H1 (cell line): ENCODE results near the gene NDUFB8. TPM values are rescaled to one million over a fixed set of nuclear protein-coding genes. Genes with fewer than 3 reads are reported as not detected.

Experiments
- ATF3 ChIP-seq: IDR thresholded peaks from 2 replicates; pipeline ENCODE4 v1.6.1; 2011; ENCODE audit warnings: low read depth, mild to moderate bottlenecking, low read length; ENCODE audit not compliant: insufficient read depth
- BACH1 ChIP-seq: IDR thresholded peaks from 2 replicates; pipeline ENCODE4 v1.6.1; 2012; ENCODE audit warnings: low read length, improper control_type of control experiment
- BRCA1 ChIP-seq: IDR thresholded peaks from 2 replicates; pipeline ENCODE4 v1.6.1; 2012; ENCODE audit warnings: low read depth, low read length, improper control_type of control experiment
- CBX8 ChIP-seq: fragments of 300-800, 300-1000 bp; sonication (generic); IDR thresholded peaks from 2 replicates; pipeline ENCODE4 v1.7.1; 2016; ENCODE audit warnings: low read depth, low read length, borderline replicate concordance
- CEBPB ChIP-seq: IDR thresholded peaks from 2 replicates; pipeline ENCODE4 v1.6.1; 2012; ENCODE audit warnings: low read depth, low read length
- CHD2 ChIP-seq: IDR thresholded peaks from 2 replicates; pipeline ENCODE4 v1.6.1; 2012; ENCODE audit warnings: low read length, improper control_type of control experiment
- FOSL1 ChIP-seq: IDR thresholded peaks from 2 replicates; pipeline ENCODE4 v1.6.1; 2011; ENCODE audit warnings: mild to moderate bottlenecking, low read depth, low read length, moderate library complexity; ENCODE audit not compliant: insufficient read depth
- MAFK ChIP-seq: IDR thresholded peaks from 2 replicates; pipeline ENCODE4 v1.6.1; 2012; ENCODE audit warnings: low read depth, mild to moderate bottlenecking, improper control_type of control experiment, low read length
- NANOG ChIP-seq: IDR thresholded peaks from 2 replicates; pipeline ENCODE4 v1.6.1; 2011; ENCODE audit warnings: low read length, low read depth, mild to moderate bottlenecking, inconsistent platforms; ENCODE audit not compliant: insufficient read depth, poor library complexity, severe bottlenecking
- NRF1 ChIP-seq: IDR thresholded peaks from 2 replicates; pipeline ENCODE4 v1.6.1; 2011; ENCODE audit warnings: mild to moderate bottlenecking, low read depth, low read length, improper control_type of control experiment
- PHF8 ChIP-seq: fragments of 200-600 bp; sonication (generic); conservative IDR thresholded peaks from 2 replicates; pipeline ENCODE4 v1.7.1; 2012; ENCODE audit warnings: low read depth, mild to moderate bottlenecking, inconsistent platforms, low read length, moderate library complexity
- POLR2A ChIP-seq, 2 experiments: IDR thresholded peaks; 1 replicate in 1 of 2; 2 replicates in 1 of 2; pipeline ENCODE4 v1.6.1; 2011; ENCODE audit warnings: low read depth in 2 of 2, low read length in 2 of 2, mild to moderate bottlenecking in 2 of 2; ENCODE audit errors: control extremely low read depth in 1 of 2
- POU5F1 ChIP-seq: IDR thresholded peaks from 2 replicates; pipeline ENCODE4 v1.6.1; 2011; ENCODE audit warnings: low read depth, mild to moderate bottlenecking, low read length, moderate library complexity
- RAD21 ChIP-seq, 2 experiments: IDR thresholded peaks in 1 of 2; conservative IDR thresholded peaks in 1 of 2; 2 replicates each; pipeline ENCODE4 v1.6.1; 2011; ENCODE audit warnings: low read depth in 2 of 2, low read length in 2 of 2, improper control_type of control experiment in 1 of 2, inconsistent platforms in 1 of 2, mild to moderate bottlenecking in 1 of 2, moderate library complexity in 1 of 2
- SAP30 ChIP-seq: fragments of 300-600 bp; sonication (generic); IDR thresholded peaks from 2 replicates; pipeline ENCODE4 v1.7.1; 2012; ENCODE audit warnings: low read length, moderate library complexity, mild to moderate bottlenecking, inconsistent platforms; ENCODE audit not compliant: insufficient read depth, insufficient replicate concordance
- SIRT6 ChIP-seq: IDR thresholded peaks from one replicate; pipeline ENCODE4 v1.7.1; 2012; ENCODE audit warnings: low read length, inconsistent platforms
- SIX5 ChIP-seq: IDR thresholded peaks from 2 replicates; pipeline ENCODE4 v1.6.1; 2011; ENCODE audit warnings: mild to moderate bottlenecking, low read depth, low read length
- SP2 ChIP-seq: IDR thresholded peaks from 2 replicates; pipeline ENCODE4 v1.6.1; 2012; ENCODE audit warnings: mild to moderate bottlenecking, low read length, inconsistent platforms
- SUZ12 ChIP-seq: fragments of 200-600 bp; sonication (generic); IDR thresholded peaks from 2 replicates; pipeline ENCODE4 v1.6.1; 2012; ENCODE audit warnings: mild to moderate bottlenecking, inconsistent platforms, low read length, moderate library complexity, mixed read lengths
- TAF1 ChIP-seq: IDR thresholded peaks from 2 replicates; pipeline ENCODE4 v1.6.1; 2011; ENCODE audit warnings: mild to moderate bottlenecking, low read depth, low read length
- YY1 ChIP-seq: IDR thresholded peaks from 2 replicates; pipeline ENCODE4 v1.6.1; 2011; ENCODE audit warnings: low read depth, mild to moderate bottlenecking, low read length
- polyA plus RNA-seq, 7 experiments: library from polyadenylated mRNA; depleted of rRNA in 3 of 7; stranded (reverse) in 5 of 7; unstranded in 2 of 7; fragments of >200 nt in 5 of 7; fragments of 200-250 nt in 2 of 7; gene quantifications; 1 replicate in 5 of 7; 2 replicates in 1 of 7; 4 replicates in 1 of 7; pipeline versions ENCODE4 v1.2.1 to v1.2.3, GENCODE V29; 2011 to 2013; ENCODE audit warnings: missing spikeins in 2 of 7, mixed read lengths in 2 of 7
- total RNA-seq: library from RNA; stranded (reverse); fragmentation: NEBNext Ultra II Directional; extraction: Animal tissue kit (Norgen Biotek cat#: 25700); gene quantifications from 2 replicates; pipeline ENCODE4 v1.2.1, GENCODE V29; 2021
- TF ChIP-seq, protein P1 (sequence below): IDR thresholded peaks from 2 replicates; pipeline ENCODE4 v1.6.1; 2012; ENCODE audit warnings: low read length, inconsistent platforms

NDUFB8 gene
- total and polyA plus RNA-seq, 2 of the 8 experiments (the other 6 are each of a cell fraction or from before 2014, with no cell fraction given), result 175 to 455 TPM

DNA sequence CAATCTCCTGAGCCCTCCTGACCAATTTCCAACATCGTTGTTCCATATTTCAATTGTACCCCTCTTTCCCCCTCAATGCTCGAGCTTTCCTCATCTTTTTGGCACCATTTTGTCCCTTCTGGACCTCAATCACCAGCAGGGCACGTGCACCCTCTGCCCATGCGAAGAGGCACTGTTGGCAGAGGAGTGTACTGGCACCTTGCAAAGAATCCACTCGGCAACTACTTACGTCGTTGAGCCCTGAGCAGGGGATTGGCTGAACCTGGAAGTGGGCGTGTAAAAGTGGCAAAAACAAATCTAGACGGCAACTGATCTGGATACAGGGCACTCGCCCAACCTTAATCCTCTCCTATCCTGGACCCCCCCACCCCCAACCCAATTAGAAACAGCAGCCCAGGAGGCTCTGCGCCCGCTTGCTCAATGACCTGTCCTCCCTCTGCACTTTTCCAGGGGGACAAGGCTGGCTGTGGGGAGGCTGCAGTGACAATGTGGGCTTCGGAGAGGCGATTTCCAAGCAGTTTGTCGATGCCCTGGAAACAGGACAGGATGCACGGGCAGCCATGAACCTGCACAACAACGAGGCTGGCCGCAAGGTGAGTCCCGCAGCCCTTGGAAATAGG, 48.1 kb downstream of the NDUFB8 start (continued):
- TF ChIP-seq ATF3 (no peak), RAD21 (IDR thresholded peaks at IDR 0.05 in 1 of 2, conservative IDR thresholded peaks at IDR 0.05 in 1 of 2; ENCODE audit: low read depth in 2 of 2, low read length in 2 of 2) (0 out of 4 replicates have a peak, but pooled peaks of 1 of the 2 experiments have one; percentile 4), NANOG (no peak), CBX8 (no peak), POU5F1 (no peak), SUZ12 (no peak), CHD2 (peak; percentile 73; the same call in 1 of the 2 replicates), SIRT6 (no peak), BRCA1 (no peak), TAF1 (no peak; the same call in 1 of the 2 replicates), FOSL1 (no peak), NRF1 (no peak), PHF8 (no peak), SAP30 (no peak), BACH1 (no peak), SP2 (no peak), SIX5 (no peak), YY1 (peak; percentile 71; the same call in 1 of the 2 replicates), POLR2A (IDR thresholded peaks at IDR 0.05; ENCODE audit: control extremely low read depth in 1 of 2, low read depth in 2 of 2, low read length in 2 of 2) (no peak), MAFK (no peak), CEBPB (no peak)
- TF ChIP-seq, protein P1, sequence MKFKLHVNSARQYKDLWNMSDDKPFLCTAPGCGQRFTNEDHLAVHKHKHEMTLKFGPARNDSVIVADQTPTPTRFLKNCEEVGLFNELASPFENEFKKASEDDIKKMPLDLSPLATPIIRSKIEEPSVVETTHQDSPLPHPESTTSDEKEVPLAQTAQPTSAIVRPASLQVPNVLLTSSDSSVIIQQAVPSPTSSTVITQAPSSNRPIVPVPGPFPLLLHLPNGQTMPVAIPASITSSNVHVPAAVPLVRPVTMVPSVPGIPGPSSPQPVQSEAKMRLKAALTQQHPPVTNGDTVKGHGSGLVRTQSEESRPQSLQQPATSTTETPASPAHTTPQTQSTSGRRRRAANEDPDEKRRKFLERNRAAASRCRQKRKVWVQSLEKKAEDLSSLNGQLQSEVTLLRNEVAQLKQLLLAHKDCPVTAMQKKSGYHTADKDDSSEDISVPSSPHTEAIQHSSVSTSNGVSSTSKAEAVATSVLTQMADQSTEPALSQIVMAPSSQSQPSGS, result no peak
